ENCODE data around the gene QRFP. TPM values are rescaled to one million over a fixed set of nuclear protein-coding genes. Genes with fewer than 3 reads are reported as not detected.

Gene QRFP
- total RNA-seq, 1 experiment from 2014 or later = not detected

DNA sequence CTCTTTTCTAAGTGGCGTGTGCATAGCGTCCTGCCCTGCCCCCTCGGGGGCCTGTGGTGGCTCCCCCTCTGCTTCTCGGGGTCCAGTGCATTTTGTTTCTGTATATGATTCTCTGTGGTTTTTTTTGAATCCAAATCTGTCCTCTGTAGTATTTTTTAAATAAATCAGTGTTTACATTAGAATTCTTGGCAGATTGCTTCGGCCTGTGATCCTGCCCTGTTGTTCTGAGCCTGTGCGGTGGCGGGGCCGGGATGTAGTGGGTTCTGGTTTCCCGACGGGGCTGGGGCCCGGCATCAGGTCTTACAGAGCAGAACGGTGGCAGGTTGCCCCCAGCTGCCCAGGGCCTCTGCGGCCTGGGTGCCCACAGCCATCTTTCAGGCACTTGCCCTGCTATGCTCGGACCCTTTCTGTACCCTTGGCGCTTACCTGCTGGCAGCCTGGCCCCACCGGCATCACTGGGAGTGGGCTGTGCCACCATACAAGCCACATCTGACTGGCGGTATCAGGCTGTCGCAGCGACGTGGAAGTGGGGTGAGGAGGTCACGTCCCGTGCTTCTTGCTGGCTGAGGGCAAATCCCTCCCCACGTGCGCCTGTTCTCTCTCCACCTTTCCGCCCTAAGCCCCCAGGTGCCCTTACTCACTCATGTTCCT, 9.0 kb downstream of the QRFP start:
- CTCF ChIA-PET = no interaction called here
- peaks cover 0 to 13% of the 10 kb centered on the region in 2 experiments; a peak in 3 of 4 replicates for H3K36me3 ChIP-seq (ENCODE audit: control insufficient read depth in 1 of 2, insufficient read depth in 2 of 2, low read length in 2 of 2)

DNA sequence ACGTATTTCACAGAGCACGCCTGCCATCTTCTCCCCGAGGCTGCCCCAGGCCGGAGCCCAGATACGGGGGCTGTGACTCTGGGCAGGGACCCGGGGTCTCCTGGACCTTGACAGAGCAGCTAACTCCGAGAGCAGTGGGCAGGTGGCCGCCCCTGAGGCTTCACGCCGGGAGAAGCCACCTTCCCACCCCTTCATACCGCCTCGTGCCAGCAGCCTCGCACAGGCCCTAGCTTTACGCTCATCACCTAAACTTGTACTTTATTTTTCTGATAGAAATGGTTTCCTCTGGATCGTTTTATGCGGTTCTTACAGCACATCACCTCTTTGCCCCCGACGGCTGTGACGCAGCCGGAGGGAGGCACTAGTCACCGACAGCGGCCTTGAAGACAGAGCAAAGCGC, 9.6 kb downstream of the QRFP start:
- no peak for ATAC-seq
- ChIA-PET CTCF (no interaction called here), POLR2A (no interaction called here), RAD21 (ENCODE audit: low non-redundant PET in 1 of 2, low total read pairs in 2 of 2, uncharacterized antibody in 2 of 2, unreplicated experiment in 2 of 2) (no interaction called here)
- BruUV-seq (replicated peaks) = no TSS peak
- Histone ChIP-seq H4K20me1 (ENCODE audit: insufficient read depth) (no peaks in the 10 kb centered on the region), H3K4me2 (ENCODE audit: low read length) (no peak overlapping the region), H3K4me3 (replicated peaks in 1 of 2; ENCODE audit: low read depth in 1 of 2, low read length in 2 of 2) (no peak overlapping the region), H3K9me3 (ENCODE audit: control insufficient read depth in 1 of 2, insufficient read depth in 1 of 2, low read depth in 1 of 2, low read length in 2 of 2) (no peaks in the 10 kb centered on the region), H3K4me1 (ENCODE audit: control insufficient read depth in 1 of 2, insufficient read depth in 2 of 2, low read length in 2 of 2) (no peaks in the 10 kb centered on the region; a peak in 1 of 4 replicates), H3K36me3 (ENCODE audit: control insufficient read depth in 1 of 2, insufficient read depth in 2 of 2, low read length in 2 of 2) (peaks cover 0 to 13% of the 10 kb centered on the region in 2 experiments; a peak in 3 of 4 replicates), H3K27me3 (ENCODE audit: insufficient read depth, low read length) (no peaks in the 10 kb centered on the region), H3K9ac (ENCODE audit: low read length) (no peak overlapping the region), H3K9me2 (ENCODE audit: insufficient read depth) (no peaks in the 10 kb centered on the region), H2AFZ (ENCODE audit: low read depth, low read length, poor library complexity, severe bottlenecking) (no peak overlapping the region), H3K27ac (ENCODE audit: low read depth, low read length) (no peak overlapping the region), H3K79me2 (ENCODE audit: insufficient read depth, low read length) (no peaks in the 10 kb centered on the region)
- intact Hi-C loops (cut with micrococcal nuclease) = no loop called here
- TF ChIP-seq ZNF274 (IDR thresholded peaks at IDR 0.05; ENCODE audit: low read depth, low read length) (no peak), TCF7L2 (IDR thresholded peaks at IDR 0.05; ENCODE audit: borderline replicate concordance, extremely low read depth, insufficient read depth, insufficient read length) (no peak), ZFX (IDR thresholded peaks at IDR 0.05) (no peak), POLR2A (IDR thresholded peaks at IDR 0.05; ENCODE audit: borderline replicate concordance, extremely low read depth, insufficient read depth, insufficient read length) (no peak), CBX3 (IDR thresholded peaks at IDR 0.05; ENCODE audit: low read depth) (no peak), EZH2 (IDR thresholded peaks at IDR 0.05) (no peak), CEBPB (IDR thresholded peaks at IDR 0.05; ENCODE audit: low read depth) (no peak), ELF1 (IDR thresholded peaks at IDR 0.05; ENCODE audit: borderline replicate concordance, low read depth) (no peak), RAD21 (IDR thresholded peaks at IDR 0.05; ENCODE audit: low read depth) (no peak), FOSL1 (IDR thresholded peaks at IDR 0.05; ENCODE audit: low read depth) (no peak), SIN3A (IDR thresholded peaks at IDR 0.05; ENCODE audit: low read depth) (no peak)
- no peak for DNase-seq (ENCODE audit: low read depth, low spot score)

More for the DNA sequence above, 9.0 kb downstream of the QRFP start:
- H3K4me2 ChIP-seq (ENCODE audit: low read length) = no peak overlapping the region
- H3K4me1 ChIP-seq (ENCODE audit: control insufficient read depth in 1 of 2, insufficient read depth in 2 of 2, low read length in 2 of 2) = no peaks in the 10 kb centered on the region
- no peaks in the 10 kb centered on the region for H3K27me3 ChIP-seq (ENCODE audit: insufficient read depth, low read length)
- no peaks in the 10 kb centered on the region for H4K20me1 ChIP-seq (ENCODE audit: insufficient read depth)
- H3K4me3 ChIP-seq (replicated peaks in 1 of 2; ENCODE audit: low read depth in 1 of 2, low read length in 2 of 2) = no peak overlapping the region
- H3K9me3 ChIP-seq (ENCODE audit: control insufficient read depth in 1 of 2, insufficient read depth in 1 of 2, low read depth in 1 of 2, low read length in 2 of 2) = no peaks in the 10 kb centered on the region
- H2AFZ ChIP-seq (ENCODE audit: low read depth, low read length, poor library complexity, severe bottlenecking) = no peak overlapping the region
- H3K27ac ChIP-seq (ENCODE audit: low read depth, low read length) = no peak overlapping the region
- H3K9ac ChIP-seq (ENCODE audit: low read length) = no peak overlapping the region
- no peak for TF ChIP-seq EGR1 (IDR thresholded peaks at IDR 0.05; ENCODE audit: low read depth)
- TF ChIP-seq SRF (IDR thresholded peaks at IDR 0.05; ENCODE audit: low read depth) = no peak
- no peak for DNase-seq (ENCODE audit: low read depth, low spot score)
- no peaks in the 10 kb centered on the region for H3K9me2 ChIP-seq (ENCODE audit: insufficient read depth)
- no peaks in the 10 kb centered on the region for H3K79me2 ChIP-seq (ENCODE audit: insufficient read depth, low read length)
- ATAC-seq = no peak
- ChIA-PET POLR2A (no interaction called here), RAD21 (ENCODE audit: low non-redundant PET in 1 of 2, low total read pairs in 2 of 2, uncharacterized antibody in 2 of 2, unreplicated experiment in 2 of 2) (no interaction called here)
- intact Hi-C loops (cut with micrococcal nuclease) = no loop called here
- BruUV-seq (replicated peaks) = no TSS peak
